Measurements from ENCODE around the gene BBC3.

Gene BBC3

DNA sequence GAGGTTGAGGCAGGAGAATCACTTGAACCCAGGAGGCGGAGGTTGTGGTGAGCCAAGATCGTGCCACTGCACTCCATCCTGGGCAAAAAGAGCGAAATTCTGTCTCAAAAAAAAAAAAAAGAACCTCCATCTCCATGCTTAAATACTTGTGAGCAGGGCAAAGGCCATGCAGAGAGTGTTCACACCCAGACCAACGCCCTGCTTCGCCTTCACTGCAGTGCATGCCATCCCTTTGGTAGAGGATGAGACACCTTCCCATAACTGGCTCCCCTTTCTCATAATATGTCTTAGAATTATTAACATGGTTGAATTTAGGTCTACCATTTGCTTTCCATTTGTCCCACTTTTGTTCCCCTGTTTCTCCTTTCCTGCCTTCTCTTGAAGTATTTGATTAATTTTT, 15.4 kb downstream of the BBC3 start:
- Histone ChIP-seq H3K27ac (ENCODE audit: low read depth, low read length) (no peak overlapping the region), H3K4me2 (ENCODE audit: low read length) (no peak overlapping the region), H4K8ac (ENCODE audit: low read depth, low read length) (no peak overlapping the region), H3K23ac (ENCODE audit: low read length) (no peak overlapping the region), H4K5ac (ENCODE audit: low read length) (no peak overlapping the region), H3K79me1 (ENCODE audit: low read length) (no peaks in the 10 kb centered on the region), H3K56ac (ENCODE audit: low read length) (no peak overlapping the region), H3K4me1 (ENCODE audit: control insufficient read depth, low read depth, low read length) (no peaks in the 10 kb centered on the region), H3K4me3 (ENCODE audit: low read length) (no peak overlapping the region), H3K18ac (ENCODE audit: low read length) (no peak overlapping the region), H2BK15ac (replicated peaks; ENCODE audit: low read depth) (no peak overlapping the region), H2AK5ac (ENCODE audit: low read length) (no peak overlapping the region), H3K79me2 (ENCODE audit: control insufficient read depth, insufficient read depth, low read length) (no peaks in the 10 kb centered on the region), H3K9ac (ENCODE audit: low read length) (no peak overlapping the region), H3K4ac (ENCODE audit: low read depth, low read length) (no peak overlapping the region), H2BK120ac (ENCODE audit: low read depth, low read length) (no peak overlapping the region), H3K27me3 (ENCODE audit: insufficient read depth, low read length, poor library complexity) (no peaks in the 10 kb centered on the region), H2BK5ac (ENCODE audit: low read length) (no peak overlapping the region), H3K36me3 (ENCODE audit: control insufficient read depth, insufficient read depth, low read length) (peaks cover 2% of the 10 kb centered on the region)
- no CpG with 5 or more reads among the region's 5 CpGs for WGBS (ENCODE audit: extremely low coverage, insufficient coverage, low lambda C conversion rate)
- DNase-seq: no peak

DNA sequence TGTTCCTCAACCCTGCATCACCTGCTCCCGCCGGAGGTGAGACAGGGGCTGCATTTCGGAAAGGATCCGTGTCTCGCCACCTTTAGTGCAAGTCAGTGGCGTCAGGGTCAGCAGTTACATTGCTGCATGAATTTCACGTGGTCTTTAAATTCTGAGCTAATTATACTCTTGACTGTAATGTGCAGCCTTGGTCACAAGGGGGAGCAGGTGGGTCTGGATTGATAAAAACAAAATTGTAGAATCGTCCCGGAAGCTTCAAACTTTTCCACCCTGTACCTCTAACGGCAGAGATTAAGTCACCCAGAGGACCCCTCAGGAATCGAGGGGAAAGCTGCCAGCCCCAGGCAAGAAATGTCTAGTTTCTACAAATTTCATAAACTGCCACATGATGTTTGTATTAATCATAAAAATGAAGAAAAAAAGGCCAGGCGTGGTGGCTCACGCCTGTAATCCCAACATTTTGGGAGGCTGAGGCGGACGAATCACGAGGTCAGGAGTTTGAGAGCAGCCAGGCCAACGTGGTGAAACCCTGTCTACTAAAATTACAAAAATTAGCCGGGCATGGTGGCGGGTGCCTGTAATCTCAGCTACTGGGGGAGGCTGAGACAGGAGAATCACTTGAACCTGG, 20.2 kb downstream of the BBC3 start:
- Histone ChIP-seq H3K4ac (ENCODE audit: low read depth, low read length) (no peak overlapping the region), H2BK5ac (ENCODE audit: low read length) (no peak overlapping the region), H3K79me1 (ENCODE audit: low read length) (no peaks in the 10 kb centered on the region), H2BK120ac (ENCODE audit: low read depth, low read length) (no peak overlapping the region), H4K8ac (ENCODE audit: low read depth, low read length) (no peak overlapping the region), H3K9ac (ENCODE audit: low read length) (peak overlapping the region; percentile 32), H2AK5ac (ENCODE audit: low read length) (no peak overlapping the region), H3K36me3 (ENCODE audit: control insufficient read depth, insufficient read depth, low read length) (peaks cover 18% of the 10 kb centered on the region), H3K56ac (ENCODE audit: low read length) (peak overlapping the region; percentile 58), H3K4me2 (ENCODE audit: low read length) (no peak overlapping the region), H3K27ac (ENCODE audit: low read depth, low read length) (peak overlapping the region; percentile 6), H2BK15ac (replicated peaks; ENCODE audit: low read depth) (no peak overlapping the region), H4K5ac (ENCODE audit: low read length) (peak overlapping the region; percentile 5), H3K4me1 (ENCODE audit: control insufficient read depth, low read depth, low read length) (no peaks in the 10 kb centered on the region), H3K79me2 (ENCODE audit: control insufficient read depth, insufficient read depth, low read length) (no peaks in the 10 kb centered on the region), H3K23ac (ENCODE audit: low read length) (no peak overlapping the region), H3K27me3 (ENCODE audit: insufficient read depth, low read length, poor library complexity) (no peaks in the 10 kb centered on the region), H3K4me3 (ENCODE audit: low read length) (no peak overlapping the region), H3K18ac (ENCODE audit: low read length) (no peak overlapping the region)
- WGBS (ENCODE audit: extremely low coverage, insufficient coverage, low lambda C conversion rate): no CpG with 5 or more reads among the region's 19 CpGs
- peak; percentile 89 for DNase-seq

DNA sequence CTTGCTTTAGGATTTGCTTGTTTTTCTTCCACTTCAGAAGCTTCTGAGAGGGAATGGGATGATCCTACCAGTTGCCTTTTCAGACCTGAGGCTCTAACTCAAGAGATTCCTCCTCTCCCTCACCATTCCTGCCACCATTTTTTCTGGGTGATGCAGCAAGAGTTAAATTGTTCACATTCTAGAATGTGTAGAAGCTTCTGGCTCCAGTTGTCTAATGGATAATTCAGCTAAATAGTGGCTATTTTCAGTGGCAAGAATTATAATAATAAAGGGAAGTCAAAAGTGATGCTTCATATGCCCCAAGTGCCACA, 20.9 kb downstream of the BBC3 start:
- no peaks in the 10 kb centered on the region for H3K27me3 ChIP-seq (ENCODE audit: insufficient read depth, low read length, poor library complexity)
- H3K4ac ChIP-seq (ENCODE audit: low read depth, low read length): no peak overlapping the region
- no peak overlapping the region for H2BK120ac ChIP-seq (ENCODE audit: low read depth, low read length)
- no peak for DNase-seq
- H3K4me1 ChIP-seq (ENCODE audit: control insufficient read depth, low read depth, low read length): no peaks in the 10 kb centered on the region
- H2BK15ac ChIP-seq (replicated peaks; ENCODE audit: low read depth): no peak overlapping the region
- H3K36me3 ChIP-seq (ENCODE audit: control insufficient read depth, insufficient read depth, low read length): peaks cover 18% of the 10 kb centered on the region
- H3K79me1 ChIP-seq (ENCODE audit: low read length): no peaks in the 10 kb centered on the region
- H3K18ac ChIP-seq (ENCODE audit: low read length): no peak overlapping the region
- H3K56ac ChIP-seq (ENCODE audit: low read length): peak overlapping the region; percentile 58
- peak overlapping the region; percentile 6 for H3K27ac ChIP-seq (ENCODE audit: low read depth, low read length)
- no peak overlapping the region for H3K4me3 ChIP-seq (ENCODE audit: low read length)
- H4K8ac ChIP-seq (ENCODE audit: low read depth, low read length): no peak overlapping the region
- no peaks in the 10 kb centered on the region for H3K79me2 ChIP-seq (ENCODE audit: control insufficient read depth, insufficient read depth, low read length)
- no peak overlapping the region for H2BK5ac ChIP-seq (ENCODE audit: low read length)
- no peak overlapping the region for H2AK5ac ChIP-seq (ENCODE audit: low read length)
- no peak overlapping the region for H3K23ac ChIP-seq (ENCODE audit: low read length)
- no peak overlapping the region for H3K9ac ChIP-seq (ENCODE audit: low read length)
- no peak overlapping the region for H4K5ac ChIP-seq (ENCODE audit: low read length)
- H3K4me2 ChIP-seq (ENCODE audit: low read length): no peak overlapping the region

DNA sequence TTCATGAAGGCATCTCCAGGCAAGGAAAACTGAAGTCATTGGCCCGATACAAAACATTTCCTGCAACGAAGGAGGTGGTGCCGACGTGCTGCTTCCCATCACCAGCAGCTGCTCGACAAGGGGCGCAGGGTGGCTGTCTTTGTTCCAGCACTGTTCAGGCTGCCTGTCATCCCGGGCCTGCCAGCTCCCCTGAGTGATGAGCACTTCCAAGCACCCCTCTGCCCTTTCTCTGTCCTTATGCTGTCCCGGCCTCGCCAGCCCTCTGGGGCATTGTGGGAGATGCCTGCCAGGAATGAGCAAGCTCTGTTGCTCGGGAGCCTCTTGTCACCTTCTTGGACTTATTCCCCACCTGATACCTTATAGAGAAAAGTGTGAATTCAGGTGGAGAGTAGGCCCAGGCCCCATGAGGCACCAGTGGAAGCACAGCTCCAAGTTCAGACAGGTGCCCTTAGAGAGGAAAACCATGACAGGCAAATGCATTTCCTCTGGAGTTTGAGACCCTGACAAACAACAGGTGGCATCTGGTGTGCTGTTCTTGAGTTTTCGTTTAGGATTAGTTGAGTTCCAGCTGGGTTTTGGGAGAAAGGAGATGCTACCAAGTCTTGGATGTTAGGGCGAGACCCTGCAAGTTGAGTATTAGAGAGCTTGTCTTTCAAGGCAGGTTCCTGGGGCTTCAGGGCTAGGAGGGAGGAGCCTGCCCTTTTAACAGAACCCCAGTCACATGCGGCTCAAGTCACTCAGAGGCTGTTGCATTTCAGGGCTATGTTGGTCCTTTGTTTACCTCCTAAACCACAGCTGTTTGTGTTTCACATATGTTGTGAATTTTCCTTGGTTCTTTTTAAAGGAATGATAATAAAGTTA, 21.4 kb downstream of the BBC3 start:
- Histone ChIP-seq H3K9ac (ENCODE audit: low read length) (no peak overlapping the region), H2BK15ac (replicated peaks; ENCODE audit: low read depth) (no peak overlapping the region), H3K4ac (ENCODE audit: low read depth, low read length) (no peak overlapping the region), H3K79me2 (ENCODE audit: control insufficient read depth, insufficient read depth, low read length) (no peaks in the 10 kb centered on the region), H4K8ac (ENCODE audit: low read depth, low read length) (no peak overlapping the region), H3K79me1 (ENCODE audit: low read length) (no peaks in the 10 kb centered on the region), H3K27ac (ENCODE audit: low read depth, low read length) (no peak overlapping the region), H3K4me1 (ENCODE audit: control insufficient read depth, low read depth, low read length) (no peaks in the 10 kb centered on the region), H2AK5ac (ENCODE audit: low read length) (no peak overlapping the region), H3K18ac (ENCODE audit: low read length) (no peak overlapping the region), H2BK5ac (ENCODE audit: low read length) (no peak overlapping the region), H3K36me3 (ENCODE audit: control insufficient read depth, insufficient read depth, low read length) (peaks cover 22% of the 10 kb centered on the region), H3K23ac (ENCODE audit: low read length) (no peak overlapping the region), H2BK120ac (ENCODE audit: low read depth, low read length) (no peak overlapping the region), H3K4me2 (ENCODE audit: low read length) (no peak overlapping the region), H4K5ac (ENCODE audit: low read length) (no peak overlapping the region), H3K4me3 (ENCODE audit: low read length) (no peak overlapping the region), H3K27me3 (ENCODE audit: insufficient read depth, low read length, poor library complexity) (no peaks in the 10 kb centered on the region), H3K56ac (ENCODE audit: low read length) (no peak overlapping the region)
- WGBS (ENCODE audit: extremely low coverage, insufficient coverage, low lambda C conversion rate): no CpG with 5 or more reads among the region's 13 CpGs
- no peak for DNase-seq

DNA sequence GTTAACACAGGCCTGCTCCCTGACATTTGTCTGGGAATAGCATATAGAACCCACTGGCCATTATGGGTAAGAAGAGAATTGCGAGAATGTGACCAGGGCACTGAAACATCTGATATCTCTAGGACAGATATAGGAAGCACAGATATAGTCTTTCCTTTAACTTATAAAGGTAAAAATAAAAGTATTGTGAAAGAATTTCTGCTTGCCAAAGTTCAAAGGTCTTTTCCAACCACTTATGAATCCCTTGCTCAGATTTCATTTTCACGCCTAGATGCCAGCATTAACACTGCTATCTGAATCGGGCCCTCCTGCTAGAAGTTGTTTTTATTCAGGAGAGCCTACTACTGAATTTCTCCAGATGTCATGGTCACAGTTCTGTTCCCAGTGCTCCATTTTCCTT, 27.7 kb downstream of the BBC3 start:
- Histone ChIP-seq H2BK120ac (ENCODE audit: low read depth, low read length) (no peak overlapping the region), H2BK15ac (replicated peaks; ENCODE audit: low read depth) (no peak overlapping the region), H4K8ac (ENCODE audit: low read depth, low read length) (no peak overlapping the region), H3K9ac (ENCODE audit: low read length) (no peak overlapping the region), H3K27me3 (ENCODE audit: insufficient read depth, low read length, poor library complexity) (no peaks in the 10 kb centered on the region), H4K5ac (ENCODE audit: low read length) (no peak overlapping the region), H3K79me2 (ENCODE audit: control insufficient read depth, insufficient read depth, low read length) (no peaks in the 10 kb centered on the region), H2BK5ac (ENCODE audit: low read length) (no peak overlapping the region), H3K79me1 (ENCODE audit: low read length) (peaks cover 3% of the 10 kb centered on the region), H3K4me2 (ENCODE audit: low read length) (no peak overlapping the region), H3K36me3 (ENCODE audit: control insufficient read depth, insufficient read depth, low read length) (peaks cover 19% of the 10 kb centered on the region), H3K56ac (ENCODE audit: low read length) (no peak overlapping the region), H2AK5ac (ENCODE audit: low read length) (no peak overlapping the region), H3K4me3 (ENCODE audit: low read length) (no peak overlapping the region), H3K23ac (ENCODE audit: low read length) (no peak overlapping the region), H3K18ac (ENCODE audit: low read length) (no peak overlapping the region), H3K4me1 (ENCODE audit: control insufficient read depth, low read depth, low read length) (no peaks in the 10 kb centered on the region), H3K27ac (ENCODE audit: low read depth, low read length) (no peak overlapping the region), H3K4ac (ENCODE audit: low read depth, low read length) (no peak overlapping the region)
- DNase-seq: no peak
- no CpG with 5 or more reads among the region's 3 CpGs for WGBS (ENCODE audit: extremely low coverage, insufficient coverage, low lambda C conversion rate)

DNA sequence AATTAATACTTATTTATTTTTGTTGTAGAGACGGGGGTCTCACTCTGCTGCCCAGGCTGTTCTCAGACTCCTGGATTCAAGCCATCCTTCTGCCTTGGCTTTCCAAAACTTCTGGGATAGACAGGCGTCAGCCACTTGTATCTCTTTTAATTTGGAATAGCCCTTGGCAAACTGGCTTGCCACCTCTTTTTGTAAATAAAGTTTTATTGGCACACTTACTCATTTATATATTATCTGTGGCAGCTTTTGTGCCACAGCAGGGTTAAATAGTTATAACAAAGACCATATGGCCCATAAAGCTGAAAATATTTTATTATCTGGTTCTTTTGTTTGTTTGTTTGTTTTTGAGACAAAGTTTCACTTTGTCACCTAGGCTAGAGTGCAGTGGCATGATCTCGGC, 30.5 kb downstream of the BBC3 start:
- no peak overlapping the region for H3K4ac ChIP-seq (ENCODE audit: low read depth, low read length)
- no peak overlapping the region for H3K4me2 ChIP-seq (ENCODE audit: low read length)
- H2AK5ac ChIP-seq (ENCODE audit: low read length): no peak overlapping the region
- H4K8ac ChIP-seq (ENCODE audit: low read depth, low read length): no peak overlapping the region
- H3K36me3 ChIP-seq (ENCODE audit: control insufficient read depth, insufficient read depth, low read length): peaks cover 14% of the 10 kb centered on the region
- no peak overlapping the region for H3K23ac ChIP-seq (ENCODE audit: low read length)
- H3K9ac ChIP-seq (ENCODE audit: low read length): no peak overlapping the region
- no peak overlapping the region for H3K18ac ChIP-seq (ENCODE audit: low read length)
- no peak overlapping the region for H3K4me3 ChIP-seq (ENCODE audit: low read length)
- H3K27me3 ChIP-seq (ENCODE audit: insufficient read depth, low read length, poor library complexity): no peaks in the 10 kb centered on the region
- peaks cover 2% of the 10 kb centered on the region for H3K79me2 ChIP-seq (ENCODE audit: control insufficient read depth, insufficient read depth, low read length)
- peaks cover 5% of the 10 kb centered on the region for H3K79me1 ChIP-seq (ENCODE audit: low read length)
- H2BK5ac ChIP-seq (ENCODE audit: low read length): no peak overlapping the region
- no peaks in the 10 kb centered on the region for H3K4me1 ChIP-seq (ENCODE audit: control insufficient read depth, low read depth, low read length)
- H2BK120ac ChIP-seq (ENCODE audit: low read depth, low read length): no peak overlapping the region
- H4K5ac ChIP-seq (ENCODE audit: low read length): no peak overlapping the region
- H2BK15ac ChIP-seq (replicated peaks; ENCODE audit: low read depth): no peak overlapping the region
- no peak overlapping the region for H3K27ac ChIP-seq (ENCODE audit: low read depth, low read length)
- no CpG with 5 or more reads among the region's 3 CpGs for WGBS (ENCODE audit: extremely low coverage, insufficient coverage, low lambda C conversion rate)
- H3K56ac ChIP-seq (ENCODE audit: low read length): no peak overlapping the region
- no peak for DNase-seq

Data from mesendoderm (in vitro differentiated cells).